ENCODE results near the gene HOXC6.
A peak's percentile ranks its signal among the peaks of the same experiment; 100 is the strongest.

Gene HOXC6

GRCh38 chr12:53998900-53999236 is 29.4 kb upstream of the HOXC6 start:
- no peaks in the 10 kb centered on the region for H3K36me3 ChIP-seq (ENCODE audit: insufficient read depth, low read length)
- H3K9me3 ChIP-seq (ENCODE audit: low read length), result no peaks in the 10 kb centered on the region
- H3K4me3 ChIP-seq (ENCODE audit: low read depth in 1 of 2, low read length in 2 of 2), result no peak overlapping the region
- no peak overlapping the region for H3K27ac ChIP-seq (ENCODE audit: low read depth, low read length)
- H3K27me3 ChIP-seq (ENCODE audit: control insufficient read depth in 1 of 2, insufficient read depth in 2 of 2, low read length in 2 of 2), result peaks cover 50 to 94% of the 10 kb centered on the region in 2 donors
- no peak overlapping the region for H3K9ac ChIP-seq (ENCODE audit: low read length)
- H3K4me1 ChIP-seq (ENCODE audit: insufficient read depth, low read length), result peaks cover 15% of the 10 kb centered on the region

DNA sequence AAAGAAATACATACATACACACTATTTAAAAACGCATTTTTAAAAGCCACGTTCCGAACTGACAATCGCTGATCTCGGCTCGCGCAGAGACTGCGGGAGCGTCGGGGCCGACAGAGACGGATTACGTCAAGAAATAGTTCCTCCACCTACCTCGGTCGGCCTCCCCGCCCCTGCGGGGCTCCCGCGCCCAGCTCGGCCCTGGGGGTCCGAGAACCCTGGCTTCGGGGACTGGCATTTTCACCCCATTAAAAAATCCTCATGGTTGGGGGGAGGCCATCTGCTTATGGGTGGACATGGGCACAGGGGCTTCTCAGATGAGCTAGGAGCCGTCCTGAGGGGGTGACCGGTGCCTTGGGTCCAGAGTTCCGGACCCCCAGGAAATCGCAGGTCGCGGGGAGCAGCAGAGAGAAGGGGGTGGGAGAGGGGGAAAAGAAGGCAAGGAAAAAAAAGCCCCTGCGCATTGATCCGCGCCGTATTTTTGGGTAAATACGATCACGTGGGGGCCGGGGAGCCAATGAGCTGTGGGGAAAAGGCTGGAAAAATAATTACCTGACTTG is 28.6 kb upstream of the HOXC6 start:
- peaks cover 15% of the 10 kb centered on the region for H3K4me1 ChIP-seq (ENCODE audit: insufficient read depth, low read length)
- H3K27me3 ChIP-seq (ENCODE audit: control insufficient read depth in 1 of 2, insufficient read depth in 2 of 2, low read length in 2 of 2), result peaks cover 48 to 94% of the 10 kb centered on the region in 2 donors
- no peaks in the 10 kb centered on the region for H3K9me3 ChIP-seq (ENCODE audit: low read length)
- no peaks in the 10 kb centered on the region for H3K36me3 ChIP-seq (ENCODE audit: insufficient read depth, low read length)
- H3K9ac ChIP-seq (ENCODE audit: low read length), result no peak overlapping the region
- peak overlapping the region; percentile 45 to 56 for H3K4me3 ChIP-seq (ENCODE audit: low read depth in 1 of 2, low read length in 2 of 2)
- no peak overlapping the region for H3K27ac ChIP-seq (ENCODE audit: low read depth, low read length)

DNA sequence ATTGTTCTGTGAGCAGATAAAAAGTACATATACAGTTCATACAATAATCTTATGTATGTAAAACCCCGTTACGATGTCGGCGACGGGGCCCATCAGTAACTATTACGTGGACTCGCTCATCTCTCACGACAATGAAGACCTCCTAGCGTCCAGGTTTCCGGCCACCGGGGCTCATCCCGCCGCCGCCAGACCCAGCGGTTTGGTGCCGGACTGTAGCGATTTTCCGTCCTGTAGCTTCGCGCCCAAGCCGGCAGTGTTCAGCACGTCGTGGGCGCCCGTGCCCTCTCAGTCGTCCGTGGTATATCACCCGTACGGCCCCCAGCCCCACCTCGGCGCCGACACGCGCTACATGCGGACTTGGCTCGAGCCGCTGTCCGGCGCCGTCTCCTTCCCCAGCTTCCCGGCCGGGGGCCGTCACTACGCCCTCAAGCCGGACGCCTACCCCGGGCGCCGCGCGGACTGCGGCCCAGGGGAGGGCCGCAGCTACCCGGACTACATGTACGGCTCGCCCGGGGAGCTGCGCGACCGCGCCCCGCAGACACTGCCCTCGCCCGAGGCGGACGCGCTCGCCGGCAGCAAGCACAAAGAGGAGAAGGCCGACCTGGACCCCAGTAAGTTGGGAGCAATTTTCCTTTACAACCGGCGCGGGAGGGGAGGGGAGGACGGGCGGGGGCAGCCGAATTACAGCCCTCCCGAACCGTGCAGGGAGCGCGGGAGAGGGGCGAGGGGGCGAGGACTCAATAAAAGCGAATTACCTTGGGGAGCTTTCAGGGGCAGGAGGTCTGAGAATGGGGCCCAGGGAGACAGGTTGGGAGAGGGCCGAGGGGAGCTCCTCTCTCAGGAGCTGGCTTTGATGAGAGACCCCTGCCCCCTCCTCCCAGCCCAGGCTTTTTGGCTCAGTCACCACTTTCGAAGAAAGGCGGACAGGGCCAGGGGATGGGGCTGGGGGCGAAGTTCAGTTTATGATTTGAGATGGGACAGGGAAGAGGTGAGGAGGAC is 27.8 kb upstream of the HOXC6 start, which contains the start of gene HOXC9:
Gene HOXC9 (plus strand): TSS at position 46 of the 999 bp plus-strand sequence. CDS start 28 bp downstream, at position 74.
- peak within 1 kb of the TSS; percentile 4 for H3K27ac ChIP-seq (ENCODE audit: low read depth, low read length)
- H3K9me3 ChIP-seq (ENCODE audit: low read length), result no peaks in the 10 kb centered on the region
- H3K4me1 ChIP-seq (ENCODE audit: insufficient read depth, low read length), result peaks cover 15% of the 10 kb centered on the region
- H3K27me3 ChIP-seq (ENCODE audit: control insufficient read depth in 1 of 2, insufficient read depth in 2 of 2, low read length in 2 of 2), result peaks cover 50 to 95% of the 10 kb centered on the region in 2 donors
- H3K4me3 ChIP-seq (ENCODE audit: low read depth in 1 of 2, low read length in 2 of 2), result peak within 1 kb of the TSS; percentile 45 to 56
- H3K36me3 ChIP-seq (ENCODE audit: insufficient read depth, low read length), result no peaks in the 10 kb centered on the region
- no peak within 1 kb of the TSS for H3K9ac ChIP-seq (ENCODE audit: low read length)

GRCh38 chr12:54001283-54002187 is 26.7 kb upstream of the HOXC6 start:
- H3K4me3 ChIP-seq (ENCODE audit: low read depth in 1 of 2, low read length in 2 of 2), result peak overlapping the region in 1 of 2 donors; percentile 56
- peaks cover 9% of the 10 kb centered on the region for H3K4me1 ChIP-seq (ENCODE audit: insufficient read depth, low read length)
- no peak overlapping the region for H3K9ac ChIP-seq (ENCODE audit: low read length)
- H3K27me3 ChIP-seq (ENCODE audit: control insufficient read depth in 1 of 2, insufficient read depth in 2 of 2, low read length in 2 of 2), result peaks cover 51 to 95% of the 10 kb centered on the region in 2 donors
- no peaks in the 10 kb centered on the region for H3K9me3 ChIP-seq (ENCODE audit: low read length)
- no peaks in the 10 kb centered on the region for H3K36me3 ChIP-seq (ENCODE audit: insufficient read depth, low read length)
- no peak overlapping the region for H3K27ac ChIP-seq (ENCODE audit: low read depth, low read length)

DNA sequence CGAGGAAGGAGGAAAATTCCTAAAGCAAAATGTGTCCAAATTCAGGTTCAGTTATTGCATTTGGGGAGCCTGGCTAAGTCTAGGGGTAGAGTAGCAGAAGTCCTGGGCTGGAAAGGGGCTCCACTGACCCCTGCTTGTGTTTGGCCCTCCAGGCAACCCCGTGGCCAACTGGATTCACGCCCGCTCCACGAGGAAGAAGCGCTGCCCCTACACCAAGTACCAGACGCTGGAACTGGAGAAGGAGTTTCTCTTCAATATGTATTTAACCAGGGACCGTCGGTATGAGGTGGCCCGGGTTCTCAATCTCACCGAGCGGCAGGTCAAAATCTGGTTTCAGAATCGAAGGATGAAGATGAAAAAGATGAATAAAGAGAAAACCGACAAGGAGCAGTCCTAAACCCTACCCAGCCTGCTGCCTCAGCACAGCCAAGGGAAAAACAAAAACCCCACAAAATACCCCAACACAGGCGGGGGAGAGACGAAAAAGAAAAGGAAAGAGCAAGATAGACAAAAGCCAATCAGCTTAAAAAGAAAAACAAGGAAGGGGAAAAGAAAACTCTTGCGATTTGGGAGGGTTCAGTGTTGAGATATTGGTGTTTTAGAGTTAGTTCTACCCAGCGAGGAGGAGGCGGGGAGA is 25.8 kb upstream of the HOXC6 start:
- Histone ChIP-seq H3K36me3 (ENCODE audit: insufficient read depth, low read length) (no peaks in the 10 kb centered on the region), H3K4me3 (ENCODE audit: low read depth in 1 of 2, low read length in 2 of 2) (no peak overlapping the region), H3K27ac (ENCODE audit: low read depth, low read length) (no peak overlapping the region), H3K27me3 (ENCODE audit: control insufficient read depth in 1 of 2, insufficient read depth in 2 of 2, low read length in 2 of 2) (peaks cover 57 to 95% of the 10 kb centered on the region in 2 donors), H3K9me3 (ENCODE audit: low read length) (no peaks in the 10 kb centered on the region), H3K4me1 (ENCODE audit: insufficient read depth, low read length) (peaks cover 7% of the 10 kb centered on the region), H3K9ac (ENCODE audit: low read length) (no peak overlapping the region)

- peaks cover 57 to 95% of the 10 kb centered on the region in 2 donors for H3K27me3 ChIP-seq (ENCODE audit: control insufficient read depth in 1 of 2, insufficient read depth in 2 of 2, low read length in 2 of 2)
- no peak overlapping the region for H3K27ac ChIP-seq (ENCODE audit: low read depth, low read length)
- H3K36me3 ChIP-seq (ENCODE audit: insufficient read depth, low read length), result no peaks in the 10 kb centered on the region
- no peak overlapping the region for H3K4me3 ChIP-seq (ENCODE audit: low read depth in 1 of 2, low read length in 2 of 2)
- H3K4me1 ChIP-seq (ENCODE audit: insufficient read depth, low read length), result peaks cover 7% of the 10 kb centered on the region
- H3K9me3 ChIP-seq (ENCODE audit: low read length), result no peaks in the 10 kb centered on the region
- no peak overlapping the region for H3K9ac ChIP-seq (ENCODE audit: low read length)
Observed at GRCh38 chr12:54002915-54003389, 25.3 kb upstream of the HOXC6 start.

DNA sequence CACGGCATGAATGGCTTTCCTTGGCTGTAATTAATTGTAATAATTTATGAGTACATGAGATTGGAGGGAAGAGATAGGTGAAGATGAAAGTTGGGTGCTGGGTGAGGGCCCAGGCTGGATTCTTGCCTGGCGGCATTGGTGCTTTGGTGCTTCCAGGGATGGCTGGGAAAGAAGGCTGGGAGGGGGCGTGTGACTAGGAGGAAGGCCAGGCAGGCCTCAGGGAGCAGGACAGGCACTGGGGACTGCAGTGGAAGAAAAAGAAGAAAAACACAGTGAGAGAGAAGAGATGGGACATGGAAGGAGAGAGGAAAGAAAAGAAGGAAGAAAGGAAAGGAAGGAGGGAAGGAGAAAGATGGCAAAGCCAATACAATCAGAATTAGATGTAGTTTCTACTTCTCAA is 24.6 kb upstream of the HOXC6 start:
- H3K4me3 ChIP-seq (ENCODE audit: low read depth in 1 of 2, low read length in 2 of 2), result no peak overlapping the region
- H3K4me1 ChIP-seq (ENCODE audit: insufficient read depth, low read length), result peaks cover 7% of the 10 kb centered on the region
- H3K9ac ChIP-seq (ENCODE audit: low read length), result no peak overlapping the region
- H3K27me3 ChIP-seq (ENCODE audit: control insufficient read depth in 1 of 2, insufficient read depth in 2 of 2, low read length in 2 of 2), result peaks cover 55 to 94% of the 10 kb centered on the region in 2 donors
- no peak overlapping the region for H3K27ac ChIP-seq (ENCODE audit: low read depth, low read length)
- H3K9me3 ChIP-seq (ENCODE audit: low read length), result no peaks in the 10 kb centered on the region
- no peaks in the 10 kb centered on the region for H3K36me3 ChIP-seq (ENCODE audit: insufficient read depth, low read length)

DNA sequence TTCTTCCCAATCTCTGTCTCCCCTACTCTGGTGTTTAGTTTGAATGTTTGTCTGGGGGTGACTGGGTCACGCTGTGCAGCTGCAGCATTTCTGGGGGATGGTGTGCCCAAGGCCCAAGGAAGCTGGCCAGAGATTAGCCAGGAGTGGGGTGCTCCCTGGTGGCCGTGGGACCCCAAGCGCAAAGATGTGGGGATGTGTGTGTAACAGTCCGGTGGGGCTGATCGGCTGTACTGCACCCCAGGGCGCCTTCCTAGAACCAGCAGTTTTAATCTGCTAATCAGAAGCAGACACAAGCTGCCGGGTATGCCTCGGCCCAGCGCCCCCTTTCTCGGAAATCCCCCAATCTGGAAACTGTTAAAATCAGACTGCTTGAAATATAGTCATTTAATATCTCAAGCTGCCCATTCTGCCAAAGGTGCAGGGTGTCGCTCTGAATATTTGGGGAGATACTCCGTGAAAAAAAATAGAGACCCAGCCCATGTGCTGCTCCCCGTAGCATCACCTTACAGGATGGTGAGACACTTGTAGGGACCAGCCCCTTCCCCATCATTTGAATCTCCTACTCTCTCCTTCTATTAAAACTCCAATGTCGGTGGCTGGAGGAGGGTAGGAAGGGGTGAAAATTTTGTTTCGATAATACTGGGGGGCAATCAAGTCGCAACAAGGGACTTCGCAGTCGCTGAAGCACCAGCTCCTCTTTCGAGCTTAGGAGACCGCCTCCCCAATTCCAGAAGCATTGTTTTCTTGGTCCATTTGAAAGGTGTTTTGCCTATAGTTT is 24.0 kb upstream of the HOXC6 start:
- H3K4me1 ChIP-seq (ENCODE audit: insufficient read depth, low read length), result peaks cover 8% of the 10 kb centered on the region
- H3K4me3 ChIP-seq (ENCODE audit: low read depth in 1 of 2, low read length in 2 of 2), result no peak overlapping the region
- H3K27me3 ChIP-seq (ENCODE audit: control insufficient read depth in 1 of 2, insufficient read depth in 2 of 2, low read length in 2 of 2), result peaks cover 53 to 91% of the 10 kb centered on the region in 2 donors
- H3K36me3 ChIP-seq (ENCODE audit: insufficient read depth, low read length), result no peaks in the 10 kb centered on the region
- no peaks in the 10 kb centered on the region for H3K9me3 ChIP-seq (ENCODE audit: low read length)
- H3K27ac ChIP-seq (ENCODE audit: low read depth, low read length), result no peak overlapping the region
- H3K9ac ChIP-seq (ENCODE audit: low read length), result no peak overlapping the region

DNA sequence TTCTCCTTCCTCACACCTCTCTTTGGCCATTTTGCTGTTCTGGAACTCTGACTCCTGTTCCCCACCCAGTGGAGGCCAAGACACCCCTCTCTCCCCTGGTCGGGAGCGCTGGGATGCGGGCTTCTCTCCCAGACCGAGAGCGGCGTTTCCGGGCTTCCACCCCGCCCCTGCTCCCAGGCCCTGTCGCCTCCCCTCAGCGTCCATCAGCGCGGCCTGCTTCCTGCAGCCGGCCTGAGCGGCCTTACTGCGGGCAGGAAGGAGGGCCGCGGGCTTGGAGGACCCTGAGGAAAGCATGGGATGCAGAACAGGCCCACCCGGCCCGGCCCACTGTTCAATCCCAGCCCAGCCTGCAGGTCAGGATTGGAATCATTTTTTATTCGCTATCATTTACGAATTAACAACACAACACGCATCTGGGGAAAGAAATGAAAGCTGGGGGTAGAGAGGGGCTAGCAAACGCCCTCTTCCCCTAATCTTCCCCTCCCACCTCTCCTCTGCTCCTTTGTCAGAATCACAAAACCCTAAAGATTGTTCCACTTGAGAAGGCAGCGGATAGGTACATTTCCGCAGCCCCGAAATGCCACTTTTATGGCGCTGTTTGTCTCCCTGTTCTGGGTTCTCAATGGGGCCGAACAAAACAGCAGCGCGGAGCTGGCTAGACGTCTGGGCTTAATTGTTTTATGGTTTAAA is 23.3 kb upstream of the HOXC6 start:
- Histone ChIP-seq H3K36me3 (ENCODE audit: insufficient read depth, low read length) (no peaks in the 10 kb centered on the region), H3K27ac (ENCODE audit: low read depth, low read length) (no peak overlapping the region), H3K27me3 (ENCODE audit: control insufficient read depth in 1 of 2, insufficient read depth in 2 of 2, low read length in 2 of 2) (peaks cover 60 to 93% of the 10 kb centered on the region in 2 donors), H3K4me3 (ENCODE audit: low read depth in 1 of 2, low read length in 2 of 2) (no peak overlapping the region), H3K9me3 (ENCODE audit: low read length) (no peaks in the 10 kb centered on the region), H3K9ac (ENCODE audit: low read length) (no peak overlapping the region), H3K4me1 (ENCODE audit: insufficient read depth, low read length) (peaks cover 8% of the 10 kb centered on the region)

- no peak overlapping the region for H3K27ac ChIP-seq (ENCODE audit: low read depth, low read length)
- no peaks in the 10 kb centered on the region for H3K36me3 ChIP-seq (ENCODE audit: insufficient read depth, low read length)
- no peak overlapping the region for H3K9ac ChIP-seq (ENCODE audit: low read length)
- H3K4me3 ChIP-seq (ENCODE audit: low read depth in 1 of 2, low read length in 2 of 2), result no peak overlapping the region
- H3K9me3 ChIP-seq (ENCODE audit: low read length), result no peaks in the 10 kb centered on the region
- H3K27me3 ChIP-seq (ENCODE audit: control insufficient read depth in 1 of 2, insufficient read depth in 2 of 2, low read length in 2 of 2), result peaks cover 64 to 93% of the 10 kb centered on the region in 2 donors
- H3K4me1 ChIP-seq (ENCODE audit: insufficient read depth, low read length), result peaks cover 7% of the 10 kb centered on the region
Observed at GRCh38 chr12:54005531-54005852, 22.7 kb upstream of the HOXC6 start.
